Measurements from ENCODE around the gene ANKRD62.

- TF ChIP-seq POLR2A (IDR thresholded peaks at IDR 0.05) (no peak), CTCF (IDR thresholded peaks at IDR 0.05) (no peak)
Measured at GRCh38 chr18:12109836-12110235, 16.2 kb downstream of the ANKRD62 start.
